Measurements from ENCODE around the gene MORC2. TPM values are rescaled to one million over a fixed set of nuclear protein-coding genes. Genes with fewer than 3 reads are reported as not detected.

MORC2 gene
- 20.9 and 23.7 TPM in 2 replicates for polyA plus RNA-seq (2014; cell fraction: cytosol; rRNA removed)
- polyA plus RNA-seq (2014; cell fraction: nucleus; rRNA removed), result 14.6 and 38.4 TPM in 2 replicates

DNA sequence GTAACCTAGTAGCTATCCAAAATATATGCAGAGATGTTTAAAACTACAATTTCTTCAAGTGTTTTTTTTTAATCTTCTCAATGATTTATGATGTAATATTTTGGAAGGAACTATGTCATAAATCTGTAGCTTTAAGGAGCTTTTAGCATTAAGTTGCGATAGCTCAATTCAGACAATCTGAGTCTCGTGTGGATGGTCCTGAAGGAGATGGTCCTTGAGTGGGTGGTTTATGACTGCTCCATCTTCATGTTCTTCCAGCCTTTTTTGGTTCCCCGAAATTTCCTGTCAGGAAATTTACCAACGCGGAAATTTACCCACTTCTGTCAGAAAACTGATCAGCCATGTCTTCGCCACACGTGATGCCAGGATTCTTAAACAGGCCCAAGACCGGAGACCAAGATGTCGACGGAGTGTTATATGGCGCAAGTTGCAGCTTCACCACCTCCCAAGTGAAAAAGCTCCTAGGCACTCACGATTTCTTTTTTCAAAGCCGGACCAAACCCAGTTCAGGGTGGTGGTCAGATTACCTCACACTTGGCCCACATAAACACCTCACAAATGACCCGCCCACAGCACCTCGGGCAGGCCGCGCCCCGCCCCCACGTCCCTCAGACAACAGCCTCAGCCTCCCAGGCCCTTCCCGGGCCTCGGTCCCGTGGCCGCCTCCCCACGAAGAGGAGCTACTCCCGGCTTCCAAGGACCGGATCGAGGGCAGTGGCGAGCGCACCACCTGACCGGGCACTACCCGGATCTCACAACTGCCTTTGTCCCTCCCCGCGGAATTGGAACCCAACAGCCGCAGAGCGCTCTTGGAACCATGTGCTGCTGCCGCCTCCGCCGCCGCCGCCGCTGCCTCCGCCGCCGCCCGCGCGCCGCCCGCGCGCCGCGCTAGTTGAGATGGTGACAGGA, at the start of gene MORC2:
Gene MORC2, minus strand, starts transcription at position 760 of the 909 bp plus-strand sequence. CDS start 885 bp downstream, outside the sequence.
- no peak for DNase-seq (ENCODE audit: low spot score)

DNA sequence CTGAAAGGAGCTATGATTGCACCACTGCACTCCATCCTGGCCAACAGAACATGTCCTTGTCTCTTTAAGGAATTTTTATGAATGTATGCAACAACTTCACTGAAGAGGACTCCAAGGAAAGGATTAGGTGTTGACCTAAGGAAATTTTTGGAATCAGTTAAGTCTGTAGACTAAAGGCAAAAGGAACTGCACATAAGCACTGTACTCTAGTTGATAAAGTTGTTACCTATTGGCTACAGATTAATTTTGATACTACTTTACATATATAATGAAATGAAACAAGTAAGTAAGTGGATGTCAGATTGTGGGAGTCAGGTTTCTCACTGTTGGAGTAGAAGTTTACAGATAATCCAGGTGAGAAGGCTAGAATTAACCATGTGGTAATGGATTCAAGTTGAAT, 37.0 kb upstream of the MORC2 start:
- no peak for DNase-seq (ENCODE audit: low spot score)

DNA sequence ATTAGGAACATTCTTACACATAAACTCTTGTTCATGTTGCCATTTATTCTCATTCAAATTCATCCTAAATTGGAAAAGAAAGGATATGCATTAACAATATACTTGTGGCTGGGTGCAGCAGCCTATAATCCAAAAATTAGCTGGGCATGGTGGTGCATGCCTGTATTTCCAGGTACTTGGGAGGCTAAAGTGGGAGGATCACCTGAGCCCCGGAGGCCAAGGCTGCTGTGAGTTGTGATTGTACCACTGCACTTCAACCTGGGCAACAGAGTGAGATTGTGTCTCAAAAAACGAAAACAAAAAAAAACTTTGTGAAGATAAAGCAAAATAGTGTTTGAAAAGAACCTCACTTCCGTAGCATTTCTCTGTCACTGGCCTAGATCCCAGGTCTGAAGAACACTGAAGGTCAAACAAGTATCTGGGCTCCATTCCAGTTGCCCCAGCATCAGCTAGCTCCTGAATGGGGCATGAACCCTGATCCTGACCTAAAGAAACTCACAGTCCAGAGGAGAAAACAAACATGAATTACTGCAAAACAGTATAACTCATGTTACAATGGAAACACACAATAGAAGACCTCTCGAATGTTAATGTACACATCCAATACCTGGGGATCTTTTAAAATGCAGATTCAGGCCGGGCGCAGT, 32.7 kb upstream of the MORC2 start:
- no peak for DNase-seq (ENCODE audit: low spot score)

DNA sequence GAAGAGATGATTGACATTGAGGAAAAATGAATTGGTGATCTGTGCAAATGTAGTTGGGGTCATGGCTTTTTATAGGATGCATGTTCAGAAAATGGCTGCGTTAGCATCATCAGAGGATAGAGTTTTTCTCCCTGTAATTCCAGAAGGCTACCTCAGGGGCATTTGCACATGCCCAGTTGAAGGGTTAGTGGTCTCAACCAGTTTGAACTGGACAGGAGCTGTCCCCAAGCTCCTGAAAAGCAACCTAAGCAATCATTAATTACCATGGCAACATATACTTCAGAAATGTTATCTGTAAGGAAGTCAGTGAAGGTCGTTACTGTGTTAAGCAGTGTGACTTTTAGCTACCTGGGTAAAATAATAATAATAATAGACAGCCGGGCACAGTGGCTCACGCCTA, 29.8 kb upstream of the MORC2 start:
- DNase-seq (ENCODE audit: low spot score), result no peak

DNA sequence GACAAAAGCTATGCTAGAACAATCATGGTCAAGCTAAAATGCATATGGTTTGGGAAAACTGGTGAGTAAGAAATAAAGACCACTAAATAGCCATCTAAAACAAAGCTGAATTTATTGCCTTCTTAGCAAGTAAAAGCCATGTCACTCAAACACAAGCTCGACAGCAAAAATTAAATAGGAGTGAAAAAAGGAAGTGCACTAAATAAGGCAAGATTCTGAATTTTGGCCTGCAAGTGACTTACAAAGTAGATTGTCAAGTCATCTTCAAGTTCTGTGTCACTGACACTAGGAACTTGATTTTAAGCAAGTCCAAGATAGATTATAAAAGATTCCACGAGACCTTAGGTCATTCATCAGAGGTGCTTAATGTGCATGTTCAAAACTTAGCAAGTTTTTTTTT, 27.9 kb upstream of the MORC2 start:
- DNase-seq (ENCODE audit: low spot score), result no peak

DNA sequence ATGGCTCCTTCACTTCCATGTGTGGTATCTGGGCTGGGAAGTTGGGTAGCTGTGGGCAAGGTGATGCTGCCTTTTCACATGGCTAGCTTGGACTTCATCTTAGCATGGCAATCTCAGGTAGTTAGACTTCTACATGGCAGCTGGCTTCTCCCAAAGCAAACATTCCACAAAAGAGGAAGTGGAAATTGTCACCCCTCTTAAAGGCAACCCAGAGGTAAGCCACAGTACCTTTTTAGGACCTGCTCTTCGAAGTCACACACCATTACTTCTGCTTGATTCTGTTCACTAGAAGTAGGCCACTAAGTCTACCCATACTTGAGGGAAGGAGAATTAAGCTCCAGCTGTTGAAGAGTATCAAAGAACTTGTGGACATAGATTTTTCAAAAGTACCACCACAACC, 26.4 kb upstream of the MORC2 start:
- no peak for DNase-seq (ENCODE audit: low spot score)

DNA sequence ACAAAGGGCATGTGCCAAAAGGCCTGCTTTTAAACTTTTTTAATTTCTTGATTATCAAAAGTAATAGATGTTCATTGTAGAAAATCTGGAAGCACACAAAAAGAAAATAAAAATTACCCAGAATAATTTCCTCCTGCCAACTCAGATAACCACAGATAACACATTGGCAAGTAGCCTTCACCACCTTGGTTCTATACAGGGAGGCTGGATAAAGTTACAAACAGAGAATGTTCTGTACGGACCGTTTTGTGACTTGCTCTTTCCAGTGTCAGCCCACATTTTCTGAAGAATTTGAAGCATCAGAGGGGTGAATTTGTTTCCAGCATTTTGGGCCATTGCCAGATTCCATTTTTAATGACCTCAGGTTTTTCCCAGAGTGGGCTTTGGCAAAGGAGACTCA, 24.0 kb upstream of the MORC2 start:
- DNase-seq (ENCODE audit: low spot score), result no peak

DNA sequence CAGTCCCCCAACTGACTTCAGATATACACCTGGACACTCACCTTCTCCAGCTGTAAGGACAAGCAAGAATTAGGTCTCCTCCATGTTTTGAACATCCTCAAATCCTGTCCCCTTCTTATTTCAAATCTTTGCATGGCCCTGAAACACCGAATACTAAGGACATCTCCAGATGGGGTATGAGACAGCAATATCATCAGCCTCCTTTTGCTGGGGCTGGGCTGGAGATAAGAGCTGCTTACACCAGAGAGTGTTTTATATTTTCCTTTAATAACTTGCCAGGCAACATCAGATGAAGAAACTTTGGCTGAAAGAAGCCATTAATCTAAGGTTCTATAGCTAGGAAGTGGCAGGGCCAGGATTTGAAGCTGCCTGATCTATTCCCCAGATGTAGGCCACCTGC, 22.1 kb upstream of the MORC2 start:
- no peak for DNase-seq (ENCODE audit: low spot score)

DNA sequence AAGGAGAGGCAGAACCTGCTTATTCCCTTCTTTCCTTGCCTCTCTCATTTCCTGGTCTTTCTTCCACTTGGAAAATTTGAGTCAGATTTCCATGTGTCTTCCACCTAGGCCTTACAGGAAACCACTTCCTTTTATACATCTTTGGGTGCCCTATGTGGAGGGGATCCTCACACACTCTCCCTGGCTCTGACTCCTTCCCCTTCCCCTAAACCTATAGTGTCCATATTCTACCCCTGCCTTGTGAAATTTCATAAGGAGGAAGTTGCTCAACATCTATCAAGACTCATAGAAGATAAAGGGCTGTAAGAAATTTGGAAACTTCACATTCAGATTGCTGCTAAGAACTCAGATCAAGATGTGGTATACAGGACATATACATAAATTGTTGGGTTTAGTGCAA, 20.9 kb upstream of the MORC2 start:
- DNase-seq (ENCODE audit: low spot score), result no peak

DNA sequence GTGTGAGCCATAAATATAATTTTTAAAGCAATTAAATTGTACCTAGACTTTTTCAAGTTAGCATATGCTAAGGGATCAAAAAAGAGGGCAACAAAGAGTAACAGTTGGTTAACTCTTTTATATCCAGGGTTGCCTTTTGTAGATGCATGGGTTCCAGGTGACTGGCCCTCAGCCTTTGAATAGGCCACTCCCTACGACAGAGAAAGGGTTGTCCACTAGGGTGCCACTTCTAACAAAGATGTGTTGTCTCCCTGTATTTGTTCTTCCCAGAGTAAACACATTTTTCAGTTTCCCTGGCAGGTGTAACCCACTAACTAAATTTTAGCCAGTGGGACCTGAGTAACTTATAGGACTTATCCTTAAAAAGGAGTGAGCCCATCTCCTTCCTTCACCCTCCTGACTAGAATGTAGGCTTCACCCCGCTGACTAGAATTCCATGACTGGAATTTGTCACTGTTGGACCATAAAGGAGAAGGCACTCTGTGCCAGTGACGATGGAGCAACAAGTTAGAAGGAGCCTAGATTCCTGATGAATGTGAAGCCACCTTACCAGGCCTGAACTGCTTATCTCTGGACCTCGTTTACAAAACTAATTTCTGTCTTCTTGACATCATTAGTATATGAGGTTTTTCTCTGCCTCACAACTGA, 17.1 kb upstream of the MORC2 start:
- no peak for DNase-seq (ENCODE audit: low spot score)

DNA sequence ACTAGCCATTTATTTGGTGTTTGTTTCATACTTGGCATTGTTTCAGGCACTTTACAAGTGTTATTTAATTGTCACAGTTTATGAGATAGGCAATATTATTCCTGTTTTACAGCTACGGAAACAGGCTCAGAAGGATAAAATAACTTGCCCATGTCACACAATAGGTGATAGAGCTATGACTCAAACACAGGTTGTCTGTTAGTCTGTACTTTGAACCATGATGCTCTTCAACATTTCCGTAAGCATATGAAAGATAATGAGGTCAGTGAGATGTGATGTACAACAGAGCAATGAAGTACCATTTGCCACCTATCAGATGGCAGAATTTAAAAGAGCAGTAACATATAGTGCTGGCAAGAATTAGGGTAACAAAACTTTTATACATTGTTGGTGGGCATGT, 15.7 kb upstream of the MORC2 start:
- no peak for DNase-seq (ENCODE audit: low spot score)

DNA sequence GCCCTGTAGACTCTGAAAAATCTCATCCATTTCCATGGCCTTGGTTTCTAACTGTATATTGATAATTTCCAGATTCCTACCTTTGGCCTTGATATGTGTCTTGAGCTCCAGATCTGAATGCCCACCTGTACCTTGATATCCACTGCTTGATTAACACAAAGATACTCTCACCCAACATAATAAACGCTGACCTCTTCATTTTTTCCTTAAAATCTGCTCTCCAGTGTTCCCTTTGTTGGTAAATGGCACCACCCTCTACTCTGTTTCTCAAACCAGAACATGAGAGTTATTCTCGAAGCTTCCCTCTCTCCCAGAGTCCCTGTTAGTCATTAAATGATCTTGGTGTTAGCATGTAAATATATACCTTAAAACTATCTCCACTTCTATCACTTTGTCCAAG, 13.9 kb upstream of the MORC2 start:
- no peak for DNase-seq (ENCODE audit: low spot score)

DNA sequence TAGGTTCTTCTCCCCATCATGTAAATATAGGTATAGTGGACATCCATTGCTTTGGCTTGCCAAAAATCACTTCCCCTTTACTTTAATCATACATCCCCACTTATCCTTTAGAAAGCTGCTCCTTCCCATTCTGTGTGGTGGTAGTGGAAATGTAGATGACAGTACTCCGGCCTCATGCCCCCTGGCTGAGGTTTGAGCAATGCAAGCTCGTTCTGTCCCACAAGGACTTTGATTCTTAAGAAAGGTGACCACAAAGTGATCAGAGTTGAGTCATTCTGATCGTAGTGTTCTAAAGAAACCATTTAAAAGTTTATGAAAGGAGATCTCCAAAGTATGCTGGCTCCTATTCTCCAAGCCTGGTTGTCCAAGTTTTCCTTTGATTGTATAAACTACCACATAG, 11.4 kb upstream of the MORC2 start:
- DNase-seq (ENCODE audit: low spot score), result no peak

DNA sequence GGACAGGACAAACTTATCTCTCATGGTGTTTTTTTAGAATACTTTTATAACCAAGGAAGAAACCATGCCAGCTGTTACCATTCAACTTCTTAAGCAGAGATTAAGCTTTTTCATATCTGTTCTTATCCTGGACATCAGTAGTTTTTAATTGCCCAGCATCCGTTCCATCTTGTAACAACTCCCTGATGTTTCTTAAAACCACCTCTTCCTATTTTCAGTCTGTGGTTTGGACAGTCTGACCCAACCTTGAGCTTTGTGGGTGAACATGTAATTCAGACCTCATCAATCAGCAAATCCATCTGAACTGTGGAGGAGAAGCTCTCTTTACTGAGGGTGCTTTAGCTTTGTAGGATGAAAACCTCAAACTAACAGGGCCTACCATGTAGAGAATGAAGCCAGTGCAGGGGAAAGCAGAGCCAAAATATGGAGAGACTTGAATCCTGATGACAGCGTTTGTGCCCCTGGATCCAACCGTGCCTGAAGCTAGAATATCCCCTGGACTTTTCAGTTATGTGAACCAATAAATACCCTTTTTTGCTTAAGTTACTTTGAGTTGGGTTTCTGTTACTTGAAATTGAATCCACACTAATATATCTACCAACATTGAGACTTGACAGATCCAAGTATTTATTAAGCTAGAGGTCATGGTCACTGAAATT, 9.9 kb upstream of the MORC2 start:
- DNase-seq (ENCODE audit: low spot score), result no peak

DNA sequence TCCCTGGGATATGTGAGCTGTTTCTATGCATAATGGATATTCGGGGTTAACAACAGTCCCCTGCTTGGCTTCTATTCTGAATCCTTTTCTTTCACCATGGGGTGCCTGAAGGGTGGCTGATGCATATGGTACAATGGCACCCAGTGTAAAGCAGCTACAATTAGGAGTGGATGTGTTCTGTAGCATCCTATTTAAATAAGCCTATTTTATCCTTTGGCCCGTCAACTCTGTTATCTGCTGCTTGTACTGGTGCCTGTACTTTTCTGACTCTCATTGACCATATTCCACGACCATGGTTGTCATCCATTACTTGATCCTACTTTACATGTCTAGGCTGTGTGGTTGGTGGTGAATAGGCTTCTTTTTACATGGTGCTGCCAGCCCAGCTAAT, 1.8 kb upstream of the MORC2 start:
- DNase-seq (ENCODE audit: low spot score), result no peak

DNA sequence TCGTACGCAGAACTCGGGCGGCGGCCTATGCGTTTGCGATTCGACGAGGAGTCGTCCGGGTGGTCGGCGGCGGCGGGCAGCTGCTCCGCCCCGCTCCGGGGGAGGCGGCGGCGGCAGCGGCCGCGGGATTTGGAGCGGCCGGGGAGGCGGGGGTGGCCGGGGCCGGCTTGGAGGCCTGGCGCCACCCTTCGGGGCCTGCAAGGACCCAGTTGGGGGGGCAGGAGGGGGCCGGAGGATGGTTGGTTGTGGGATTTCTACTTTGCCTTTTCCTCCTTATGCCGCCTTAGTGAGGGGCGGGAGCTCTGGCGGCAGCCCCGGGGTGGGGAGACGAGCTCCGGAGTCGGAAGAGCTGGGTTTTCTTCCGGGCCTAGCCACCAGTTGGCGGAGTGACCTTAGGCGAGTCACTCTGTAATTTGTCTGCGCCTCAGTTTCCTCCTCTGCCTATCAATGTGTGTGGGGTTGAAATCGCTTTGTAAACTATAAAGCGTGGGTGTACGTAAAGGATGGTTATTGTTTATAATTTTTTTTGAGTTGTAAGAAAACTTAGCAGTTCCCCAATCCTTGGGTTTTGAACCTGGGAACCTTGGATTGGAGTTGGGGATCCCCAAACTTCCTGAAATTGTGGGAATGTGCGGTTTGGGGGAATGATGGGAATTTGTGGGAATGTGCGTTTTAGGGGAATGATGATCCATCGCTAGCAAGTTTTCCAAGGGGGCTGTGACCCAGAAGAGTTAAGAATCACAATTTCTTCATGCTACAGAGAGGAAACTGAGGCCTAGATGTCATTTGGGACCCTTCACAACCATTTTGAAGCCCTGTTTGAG, 1.2 kb upstream of the MORC2 start:
- peak; percentile 36 for DNase-seq (ENCODE audit: low spot score)

DNA sequence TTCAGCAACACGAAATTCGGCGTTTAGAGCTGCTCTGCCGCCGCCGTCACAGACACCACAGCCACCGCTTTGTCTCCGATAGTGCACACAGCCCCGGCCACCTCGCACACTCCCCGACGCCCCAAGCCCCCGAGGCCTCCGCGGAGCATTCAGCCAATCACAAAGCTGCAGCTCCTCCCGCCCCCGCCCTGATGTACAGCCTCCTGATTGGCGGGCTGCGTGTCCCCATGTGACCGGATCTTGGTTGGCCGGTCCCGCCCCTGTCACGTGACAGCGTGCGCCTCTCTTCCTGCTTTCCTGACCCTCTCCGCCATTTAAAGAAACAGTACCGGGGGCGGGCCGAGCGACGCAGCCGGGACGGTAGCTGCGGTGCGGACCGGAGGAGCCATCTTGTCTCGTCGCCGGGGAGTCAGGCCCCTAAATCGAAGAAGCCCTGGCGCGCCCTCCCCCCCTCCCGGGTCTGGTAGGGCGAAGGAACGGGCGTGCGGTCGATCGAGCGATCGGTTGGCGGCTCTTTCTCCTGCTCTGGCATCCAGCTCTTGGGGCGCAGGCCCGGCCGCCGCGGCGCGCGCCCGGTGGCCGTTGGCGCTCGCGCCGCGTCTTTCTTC, 454 bp upstream of the MORC2 start, which contains the start of gene TUG1:
Gene TUG1, plus strand, starts transcription at position 342 of the 608 bp plus-strand sequence.
- peak; percentile 98 for DNase-seq (ENCODE audit: low spot score)

DNA sequence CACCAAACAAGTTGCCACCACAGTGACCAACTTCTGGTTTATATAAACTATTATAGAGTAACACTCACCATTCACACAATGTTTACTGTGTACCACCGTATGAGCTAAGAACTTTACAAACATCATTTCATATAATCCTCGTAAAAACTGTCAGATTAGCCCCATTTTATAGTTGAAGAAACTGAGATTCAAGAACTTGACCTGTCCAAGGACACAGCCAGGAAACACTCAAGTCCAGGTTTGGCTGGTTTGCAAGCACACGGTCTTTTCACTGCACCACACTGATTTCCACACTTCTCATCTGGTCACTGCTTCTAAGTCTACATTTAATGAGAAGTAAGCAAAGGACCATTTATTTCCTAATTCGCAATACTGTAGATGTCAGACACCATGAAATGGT, 3.7 kb downstream of the MORC2 start:
- DNase-seq (ENCODE audit: low spot score), result no peak

DNA sequence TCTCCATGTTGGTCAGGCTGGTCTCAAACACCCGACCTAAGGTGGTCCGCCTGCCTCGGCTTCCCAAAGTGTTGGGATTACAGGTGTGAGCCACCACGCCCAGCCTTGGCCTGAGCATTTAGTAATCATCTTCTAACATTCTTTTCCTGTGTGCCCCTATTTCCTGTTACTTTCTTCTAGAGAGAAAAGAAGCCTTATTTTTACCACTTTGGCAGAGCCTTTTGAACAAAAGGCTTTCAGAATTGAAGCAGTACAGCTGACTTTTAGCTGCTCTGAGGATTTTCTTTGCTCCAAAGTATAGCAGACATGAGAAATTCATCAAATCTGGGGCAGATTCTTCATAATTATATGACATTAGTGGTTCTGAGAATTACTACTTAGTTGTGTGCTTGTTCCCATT, 13.4 kb downstream of the MORC2 start:
- no peak for DNase-seq (ENCODE audit: low spot score)

DNA sequence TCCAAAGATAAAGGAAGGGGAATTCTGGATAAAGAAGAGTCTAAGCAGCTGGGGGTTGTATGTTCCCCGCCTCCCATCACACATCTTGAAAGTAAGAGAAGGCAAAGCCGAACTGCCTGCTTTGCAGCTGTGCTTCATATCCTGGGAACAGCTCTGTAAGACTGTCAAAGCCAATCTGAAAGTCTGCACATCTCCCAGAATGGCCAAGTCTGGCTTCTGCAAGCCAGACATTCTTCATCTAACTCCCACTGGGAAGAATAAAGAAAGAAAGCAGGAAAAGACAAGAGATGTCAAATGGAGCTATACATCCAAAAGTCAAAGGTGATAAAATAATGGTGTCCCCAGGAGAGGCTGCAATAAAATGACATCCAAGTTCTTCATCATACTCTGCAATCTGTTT, 15.4 kb downstream of the MORC2 start:
- DNase-seq (ENCODE audit: low spot score), result no peak
